Heart left ventricle (tissue), 16 donors: ENCODE results near the gene EFNA2. TPM values are rescaled to one million over a fixed set of nuclear protein-coding genes. Genes with fewer than 3 reads are reported as not detected.
"Not testable (repeated sequence)": the region's sequence is repeated elsewhere in the genome, so short reads cannot be mapped to it uniquely, and the experiment has no call there.

Experiments
- ATAC-seq, 4 donors: fragments of 200-7000 bp; cut with Tn5 transposase; one replicate each; pipeline ENCODE4 v1.9.1; 2020 to 2022; ENCODE audit warnings: moderate library complexity in 4 of 4, mild to moderate bottlenecking in 3 of 4, moderate number of reproducible peaks in 1 of 4
- DNase-seq, 5 donors: peaks; one replicate each; pipeline ENCODE4 v3.0.0-alpha.2; 2020
- H3K27ac ChIP-seq, 12 donors: fragments of 200-600 bp; sonication (generic) in 4 of 12; one replicate each; pipeline versions ENCODE4 v1.5.0 to v1.8.0; 2016 to 2022; ENCODE audit warnings: mild to moderate bottlenecking in 2 of 12
- H3K27me3 ChIP-seq, 9 donors: fragments of 200-600 bp; sonication (generic) in 2 of 9; one replicate each; pipeline versions ENCODE4 v1.5.1 to v1.8.0; 2016 to 2022; ENCODE audit warnings: mild to moderate bottlenecking in 3 of 9
- H3K36me3 ChIP-seq, 9 donors: fragments of 200-600 bp; sonication (generic) in 2 of 9; one replicate each; pipeline versions ENCODE4 v1.5.0 to v1.8.0; 2018 to 2022; ENCODE audit warnings: mild to moderate bottlenecking in 2 of 9
- H3K4me1 ChIP-seq, 12 donors: fragments of 200-600 bp; sonication (generic) in 4 of 12; one replicate each; pipeline versions ENCODE4 v1.5.0 to v1.8.0; 2016 to 2022; ENCODE audit warnings: mild to moderate bottlenecking in 3 of 12
- H3K4me3 ChIP-seq, 12 donors: fragments of 200-600 bp; sonication (generic) in 4 of 12; one replicate each; pipeline versions ENCODE4 v1.5.0 to v1.8.0; 2017 to 2022; ENCODE audit warnings: mild to moderate bottlenecking in 9 of 12, moderate library complexity in 4 of 12
- H3K9me3 ChIP-seq, 12 donors: fragments of 200-600 bp; sonication (generic) in 4 of 12; one replicate each; pipeline versions ENCODE4 v1.5.0 to v1.8.0; 2016 to 2022; ENCODE audit warnings: mild to moderate bottlenecking in 1 of 12
- CTCF ChIP-seq, 12 donors: fragments of 200-600 bp; sonication (generic) in 4 of 12; IDR thresholded peaks; one replicate each; pipeline versions ENCODE4 v1.5.0 to v1.8.0; 2018 to 2022; ENCODE audit warnings: antibody characterized with exemption in 12 of 12, mild to moderate bottlenecking in 5 of 12
- POLR2A ChIP-seq, 2 donors: fragments of 450-650 bp; IDR thresholded peaks; one replicate each; pipeline ENCODE4 v1.6.1; 2017; ENCODE audit warnings: antibody characterized with exemption in 2 of 2, mild to moderate bottlenecking in 2 of 2, moderate library complexity in 2 of 2
- WGBS, 4 donors: extraction: QIAGEN DNeasy Blood & Tissue Kit in 2 of 4; methylation state at CpG; one replicate each; pipeline versions ENCODE4 v1.1.5 to v1.1.7; 2013 to 2018; 5-methylcytosine and 5-hydroxymethylcytosine counted together
- intact Hi-C, 10 donors: fragments of 100-400 bp; cut with DNase I; formaldehyde crosslinking; loops; one replicate each; pipeline versions ENCODE4 v1.11.1 to v1.14.2; 2022
- polyA plus RNA-seq, 2 donors: library from polyadenylated mRNA; stranded (reverse); fragments of 200-250 nt; gene quantifications; one replicate each; pipeline ENCODE4 v1.2.3, GENCODE V29; 2013
- total RNA-seq, 9 donors: library from RNA; depleted of rRNA in 2 of 9; stranded (reverse); fragments of >200 nt in 2 of 9; fragmentation: NEBNext Ultra II Directional in 3 of 9; extraction: Animal tissue kit (Norgen Biotek cat#: 25700) in 3 of 9; gene quantifications; one replicate each; pipeline versions ENCODE4 v1.1.0 to v1.2.4, GENCODE V29; 2016 to 2023
- donor health status: ischemic (EF 13 %, LVEDD 7.1; RV severe dilation, severe dysfunction).
- donor health status: healthy with polysubstance abuse.
- donor health status: DM: no; HTN: yes; CAD: no.
- donor health status: DM: no; HTN: no; CAD: no.
- donor health status: ischemic (EF 25% LVEDD 6.9; RV normal size, moderate dysfunction).
- donor health status: ischemic (EF 25% LVEDD 5.7; RV mildly dilated, moderate dysfunction).
- donor health status: healthy.
- donor health status: DM: yes; HTN: yes; CAD: no.
- donor health status: ischemic (EF 35%, LVEDD 5.7; RV mildly dilated, moderate dysfunction).
- donor health status: nonischemic (EF 11% LVEDD 7.7; RV severe dilation, severe dysfunction).
- donor health status: DM: yes; HTN: yes; CAD: no.
- donor health status: PGD.
- donor health status: ischemic (EF 29% LVEDD 5.4; RV normal size, mild dysfunction).
- donor health status: nonischemic (EF 23%, LVEDD 6.1; RV moderate dilation, normal function).

Gene EFNA2
- total and polyA plus RNA-seq, 11 donors, result not detected

GRCh38 chr19:1318678-1319471, 33.2 kb downstream of the EFNA2 start:
- no peak overlapping the region for H3K27ac ChIP-seq
- intact Hi-C loops, result loop anchor here in 4 of 10 donors (5.0 to 10.0 kb wide), 4 partner anchors 63 to 136 kb away; partner anchors contain the start of genes APC2 (in 1 of the 4), GAMT (in 1 of the 4) and NDUFS7 (in 1 of the 4)
- H3K4me1 ChIP-seq, result peaks cover 0 to 11% (median 5%) of the 10 kb centered on the region in 12 donors
- WGBS, 4 donors, result 44 to 64% (median 52%) methylated on average over 39 to 46 of the region's 46 CpGs
- no peak for DNase-seq
- no peaks in the 10 kb centered on the region for H3K36me3 ChIP-seq
- H3K9me3 ChIP-seq, result no peaks in the 10 kb centered on the region
- ATAC-seq, result no peak
- H3K4me3 ChIP-seq, result peak overlapping the region in 1 of 12 donors; percentile 38
- no peak for TF ChIP-seq CTCF (IDR thresholded peaks at IDR 0.05)
- no peak for TF ChIP-seq POLR2A (IDR thresholded peaks at IDR 0.05)
- peaks cover 8 to 75% (median 40%) of the 10 kb centered on the region in 9 donors for H3K27me3 ChIP-seq

DNA sequence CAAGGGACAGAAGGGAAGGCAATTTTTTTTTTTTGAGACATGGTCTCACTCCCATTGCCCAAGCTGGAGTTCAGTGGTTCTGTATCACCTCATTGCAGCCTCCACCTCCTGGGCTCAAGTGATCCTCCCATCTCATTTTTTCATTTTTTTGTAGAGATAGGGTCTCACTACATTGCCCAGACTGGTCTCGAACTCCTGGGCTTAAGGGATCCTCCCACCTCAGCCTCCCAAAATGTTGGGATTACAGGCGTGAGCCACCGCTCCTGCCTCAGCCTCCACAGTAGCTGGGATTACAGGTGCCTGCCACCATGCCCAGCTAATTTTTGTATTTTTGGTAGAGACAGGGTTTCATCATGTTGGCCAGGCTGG, 34.6 kb downstream of the EFNA2 start:
- Histone ChIP-seq H3K27me3 (peaks cover 8 to 75% (median 31%) of the 10 kb centered on the region in 9 donors), H3K4me1 (peaks cover 0 to 20% (median 12%) of the 10 kb centered on the region in 12 donors)
- DNase-seq, H3K27ac ChIP-seq, ATAC-seq, H3K4me3 ChIP-seq, H3K9me3 ChIP-seq, H3K36me3 ChIP-seq, intact Hi-C loops: not testable (repeated sequence)
- WGBS, 4 donors, result 87 to 93% (median 92%) methylated on average over 3 of the region's 3 CpGs

- Histone ChIP-seq H3K4me1 (peaks cover 0 to 14% (median 7%) of the 10 kb centered on the region in 12 donors), H3K27ac (no peak overlapping the region), H3K4me3 (no peak overlapping the region), H3K9me3 (no peaks in the 10 kb centered on the region), H3K36me3 (no peaks in the 10 kb centered on the region), H3K27me3 (peaks cover 2 to 65% (median 20%) of the 10 kb centered on the region in 9 donors)
- DNase-seq (no peak), ATAC-seq (no peak)
- TF ChIP-seq CTCF (IDR thresholded peaks at IDR 0.05) (no peak), POLR2A (IDR thresholded peaks at IDR 0.05) (no peak)
- 81 to 90% (median 87%) methylated on average over 9 of the region's 9 CpGs for WGBS, 4 donors
- intact Hi-C loops, result no loop called here
Measured at GRCh38 chr19:1321539-1321938, 35.9 kb downstream of the EFNA2 start.

DNA sequence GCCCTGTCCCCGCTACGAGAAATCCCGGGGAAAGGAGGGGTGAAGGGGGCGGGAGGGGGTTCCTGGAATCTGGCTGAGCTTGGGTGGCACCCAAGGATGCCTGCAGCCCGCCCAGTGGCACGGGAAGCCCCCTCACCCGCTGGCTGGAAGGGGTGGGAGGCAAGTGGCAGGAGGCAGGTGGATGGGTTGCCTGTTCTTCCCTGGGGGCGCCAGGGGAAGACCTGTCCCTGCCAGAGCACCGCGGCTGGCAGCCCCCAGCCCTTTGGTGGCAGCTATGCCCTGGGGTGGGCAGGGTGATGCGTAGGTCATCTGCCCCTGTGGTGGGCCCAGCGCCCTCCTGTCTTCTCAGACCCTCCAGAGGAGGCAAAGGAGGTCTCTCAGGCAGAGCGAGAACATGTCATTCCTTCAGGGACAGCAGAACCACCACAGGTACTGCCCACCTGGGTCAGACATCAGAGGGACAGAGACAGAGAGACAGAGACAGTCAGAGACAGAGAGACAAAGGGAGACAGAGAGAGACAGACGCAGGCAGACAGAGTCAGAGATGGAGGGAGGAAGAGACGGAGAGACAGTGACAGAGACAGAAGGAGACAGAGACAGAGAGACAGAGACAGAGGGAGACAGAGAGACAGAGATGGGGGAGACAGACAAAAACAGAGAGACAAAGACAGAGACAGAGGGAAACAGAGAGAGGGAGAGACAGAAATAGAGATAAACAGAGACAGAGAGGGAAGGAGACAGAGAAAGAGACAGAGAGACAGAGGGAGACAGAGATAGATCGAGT, 36.7 kb downstream of the EFNA2 start:
- DNase-seq (no peak), ATAC-seq (no peak)
- Histone ChIP-seq H3K36me3 (no peaks in the 10 kb centered on the region), H3K4me3 (no peak overlapping the region), H3K27ac (no peak overlapping the region), H3K4me1 (peaks cover 0 to 14% (median 7%) of the 10 kb centered on the region in 12 donors), H3K9me3 (no peaks in the 10 kb centered on the region), H3K27me3 (peaks cover 0 to 57% (median 14%) of the 10 kb centered on the region in 9 donors)
- intact Hi-C loops, result no loop called here
- WGBS, 4 donors, result 81 to 94% (median 89%) methylated on average over 10 to 16 of the region's 16 CpGs
- TF ChIP-seq POLR2A (IDR thresholded peaks at IDR 0.05) (no peak), CTCF (IDR thresholded peaks at IDR 0.05) (no peak)
